Right ventricle myocardium superior (tissue), 1 donor: Measurements from ENCODE around the gene SGK2. TPM values are rescaled to one million over a fixed set of nuclear protein-coding genes. Genes with fewer than 3 reads are reported as not detected.
A peak's percentile ranks its signal among the peaks of the same experiment; 100 is the strongest.

Experiments used
- ATAC-seq: fragments of 200-7000 bp; cut with Tn5 transposase; one replicate; pipeline ENCODE4 v1.9.1; 2020; ENCODE audit warnings: mild to moderate bottlenecking; ENCODE audit not compliant: poor library complexity
- DNase-seq: peaks from one replicate; pipeline ENCODE4 v3.0.0-alpha.2; 2020
- intact Hi-C: fragments of 100-400 bp; cut with DNase I; formaldehyde crosslinking; loops from one replicate; pipeline ENCODE4 v1.11.2; 2022
- total RNA-seq: library from RNA; stranded (reverse); fragmentation: NEBNext Ultra II Directional; extraction: Animal tissue kit (Norgen Biotek cat#: 25700); gene quantifications from one replicate; pipeline ENCODE4 v1.2.1, GENCODE V29; 2021
- donor health status: DM: no; HTN: yes; CAD: no; lungs with severe emphysema.

Gene SGK2
- total RNA-seq, 1 donor from 2014 or later: 0.38 TPM

DNA sequence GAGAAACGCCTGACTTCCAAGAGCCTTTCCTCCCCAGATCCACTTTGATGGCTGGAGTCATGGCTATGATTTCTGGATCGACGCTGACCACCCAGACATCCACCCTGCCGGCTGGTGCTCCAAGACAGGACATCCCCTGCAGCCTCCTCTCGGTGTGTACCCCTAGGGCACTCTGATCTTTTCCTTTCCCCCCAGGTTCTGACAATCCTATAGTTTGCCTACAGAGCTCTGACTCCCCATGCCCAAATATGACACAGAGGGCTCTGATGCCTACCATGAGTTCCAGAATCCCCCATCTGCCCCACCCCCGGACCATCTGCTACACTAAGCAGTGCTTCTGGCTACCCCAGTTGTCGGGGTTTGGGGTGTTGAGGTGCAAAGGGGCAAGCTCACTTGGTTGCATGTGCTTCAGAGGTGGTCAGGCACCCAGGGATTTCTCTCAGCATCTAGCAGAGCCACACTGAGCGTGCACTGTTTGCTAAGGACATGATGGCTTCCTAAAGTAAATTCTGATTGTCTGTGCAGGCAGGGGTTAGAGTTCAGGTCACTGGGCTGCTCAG, 24.0 kb upstream of the SGK2 start:
- ATAC-seq (no peak), DNase-seq (no peak)
- intact Hi-C loops: loop anchor here (10.0 kb wide), 1 partner anchor 560 kb away; no protein-coding TSS in a partner anchor

DNA sequence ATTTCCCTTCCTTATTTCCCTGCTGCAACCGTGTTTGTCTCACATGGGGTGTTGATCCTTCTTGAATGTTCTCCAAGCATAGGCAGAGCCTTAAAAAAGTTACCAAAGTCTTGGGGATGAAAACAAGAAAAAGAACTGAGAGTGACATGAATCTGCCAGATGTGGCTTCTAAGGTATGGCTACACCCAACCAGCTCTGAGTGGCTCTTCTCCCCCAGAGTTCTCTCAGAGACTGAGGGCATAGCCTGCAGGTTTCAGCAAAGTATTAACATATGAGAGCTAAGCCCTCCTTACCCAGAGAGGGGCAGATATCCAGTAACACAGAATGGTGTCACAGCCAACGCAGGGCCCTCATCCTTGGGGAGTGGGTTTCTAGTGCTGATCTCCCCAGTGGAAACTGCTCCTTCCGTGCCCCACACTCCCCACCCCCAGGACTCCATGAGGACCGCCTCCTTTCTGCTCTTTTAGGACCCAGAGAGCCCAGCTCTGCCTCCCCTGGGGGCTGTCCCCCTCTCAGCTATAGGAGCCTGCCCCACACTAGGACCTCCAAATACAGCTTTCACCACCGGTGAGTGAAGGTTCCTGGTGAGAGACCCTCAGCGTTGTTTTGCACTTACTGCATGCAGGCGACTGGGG, 23.3 kb upstream of the SGK2 start:
- no peak for ATAC-seq
- intact Hi-C loops: loop anchor here (10.0 kb wide), 1 partner anchor 559 kb away; no protein-coding TSS in a partner anchor

DNA sequence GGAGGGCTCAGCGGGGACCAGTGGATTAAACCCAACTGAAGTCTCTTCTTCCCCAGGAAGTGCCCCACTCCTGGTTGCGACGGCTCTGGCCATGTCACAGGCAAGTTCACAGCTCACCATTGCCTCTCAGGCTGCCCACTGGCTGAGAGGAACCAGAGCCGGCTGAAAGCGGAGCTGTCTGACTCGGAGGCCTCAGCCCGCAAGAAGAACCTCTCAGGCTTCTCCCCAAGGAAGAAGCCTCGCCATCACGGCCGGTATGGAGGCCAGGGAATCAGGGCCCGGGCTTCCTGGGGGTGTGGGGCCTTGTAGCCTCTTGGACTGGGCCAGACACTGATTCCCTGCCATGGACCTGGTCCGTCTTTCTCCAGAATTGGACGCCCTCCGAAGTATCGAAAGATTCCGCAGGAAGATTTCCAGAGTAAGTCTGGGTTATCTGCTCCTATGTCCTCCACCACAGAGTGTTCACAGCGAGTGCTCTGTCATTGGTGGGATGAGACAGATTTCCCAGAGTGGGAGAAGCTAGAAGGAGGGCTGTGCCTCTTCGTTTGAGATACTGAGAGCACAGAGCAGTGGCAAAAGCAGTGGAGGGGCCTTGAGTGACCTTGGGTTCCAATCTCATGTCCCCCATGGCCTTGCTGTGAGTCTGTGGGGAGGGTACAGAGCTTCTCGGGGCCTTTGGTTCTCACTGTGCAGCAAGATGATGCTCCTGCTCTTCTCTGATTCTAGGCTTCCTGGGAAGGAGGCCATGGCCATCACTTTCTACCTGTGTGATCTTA, 22.6 kb upstream of the SGK2 start:
- DNase-seq (no peak), ATAC-seq (no peak)
- intact Hi-C loops: loop anchor here (10.0 kb wide), 1 partner anchor 559 kb away; no protein-coding TSS in a partner anchor

More for the DNA sequence above, 23.3 kb upstream of the SGK2 start:
- DNase-seq: no peak

DNA sequence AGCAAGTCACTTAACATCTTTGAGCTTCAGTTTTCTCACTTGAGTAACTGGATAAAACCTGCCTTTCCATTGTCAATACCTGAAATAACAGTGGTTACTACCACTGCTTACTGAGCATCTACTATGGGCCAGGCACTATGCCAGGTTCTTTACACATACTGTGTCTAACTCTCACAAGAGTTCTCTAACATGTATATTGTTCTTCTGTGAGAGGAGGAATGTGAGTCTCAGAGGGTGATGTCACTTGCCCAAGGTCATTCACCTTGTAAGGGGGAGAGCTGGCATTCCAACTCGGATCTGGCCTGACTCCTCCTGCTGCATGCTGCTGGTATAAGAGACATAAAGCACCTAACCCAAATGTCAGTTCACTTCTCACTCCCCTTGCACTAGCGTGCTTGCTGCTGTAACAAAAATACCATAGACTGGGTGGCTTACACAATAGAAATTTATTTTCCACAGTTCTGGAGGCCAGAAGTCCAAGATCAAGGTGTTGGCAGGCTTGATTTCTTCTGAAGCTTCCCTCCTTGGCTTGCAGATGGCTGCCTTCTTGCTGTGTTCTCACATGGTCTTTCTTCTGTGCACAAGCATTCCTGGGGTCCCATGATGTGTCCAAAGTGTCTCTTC, 21.9 kb upstream of the SGK2 start:
- ATAC-seq: no peak
- intact Hi-C loops: loop anchor here (10.0 kb wide), 1 partner anchor 558 kb away; no protein-coding TSS in a partner anchor
- no peak for DNase-seq

DNA sequence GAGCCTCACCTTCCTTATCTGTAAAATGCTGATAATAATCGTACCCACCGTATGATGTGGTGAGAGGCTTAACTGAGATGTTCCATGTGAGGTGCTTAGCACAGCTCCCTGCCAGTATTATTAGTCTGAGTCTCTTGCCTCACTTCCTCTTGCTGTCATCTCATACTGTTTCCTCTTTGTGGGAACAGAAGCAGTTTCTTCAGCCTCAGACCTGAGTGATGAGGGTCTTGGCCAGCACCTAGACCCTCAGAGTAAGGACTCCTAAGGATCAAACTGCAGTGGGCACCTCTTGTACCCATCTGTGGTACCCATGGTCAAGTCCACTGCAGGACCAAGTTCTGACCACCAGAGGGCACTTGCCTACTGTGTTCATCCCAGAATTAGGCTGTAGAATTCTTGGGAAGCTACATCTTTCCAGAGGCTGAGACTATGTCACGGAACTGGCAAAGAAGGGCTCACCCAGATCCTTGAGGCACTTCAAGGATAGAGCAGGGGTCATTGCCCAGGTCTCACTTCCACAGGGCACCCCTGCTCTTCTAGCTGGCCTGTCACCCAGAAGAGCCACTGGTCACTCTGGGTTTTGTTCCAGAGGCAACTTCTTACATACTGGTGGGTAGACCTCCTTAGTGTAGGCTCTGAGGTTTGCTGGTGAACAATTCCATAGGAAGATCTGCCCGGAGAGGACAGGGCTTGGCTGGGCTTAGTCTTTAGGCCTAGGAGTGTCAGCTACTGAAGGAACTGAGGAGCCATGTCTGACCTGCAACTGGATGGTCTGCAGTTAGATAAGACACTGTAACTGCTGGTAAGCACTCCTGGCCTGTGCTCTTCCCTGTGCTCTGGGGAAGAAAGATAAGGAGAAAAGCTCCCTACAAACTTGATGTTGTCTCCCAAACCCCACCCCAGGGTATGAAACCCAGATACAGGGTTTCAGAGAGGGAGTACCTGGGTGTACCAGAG, 20.6 kb upstream of the SGK2 start:
- intact Hi-C loops: loop anchor here (10.0 kb wide), 1 partner anchor 557 kb away; no protein-coding TSS in a partner anchor
- DNase-seq: peak; percentile 71
- ATAC-seq: peak; percentile 79

DNA sequence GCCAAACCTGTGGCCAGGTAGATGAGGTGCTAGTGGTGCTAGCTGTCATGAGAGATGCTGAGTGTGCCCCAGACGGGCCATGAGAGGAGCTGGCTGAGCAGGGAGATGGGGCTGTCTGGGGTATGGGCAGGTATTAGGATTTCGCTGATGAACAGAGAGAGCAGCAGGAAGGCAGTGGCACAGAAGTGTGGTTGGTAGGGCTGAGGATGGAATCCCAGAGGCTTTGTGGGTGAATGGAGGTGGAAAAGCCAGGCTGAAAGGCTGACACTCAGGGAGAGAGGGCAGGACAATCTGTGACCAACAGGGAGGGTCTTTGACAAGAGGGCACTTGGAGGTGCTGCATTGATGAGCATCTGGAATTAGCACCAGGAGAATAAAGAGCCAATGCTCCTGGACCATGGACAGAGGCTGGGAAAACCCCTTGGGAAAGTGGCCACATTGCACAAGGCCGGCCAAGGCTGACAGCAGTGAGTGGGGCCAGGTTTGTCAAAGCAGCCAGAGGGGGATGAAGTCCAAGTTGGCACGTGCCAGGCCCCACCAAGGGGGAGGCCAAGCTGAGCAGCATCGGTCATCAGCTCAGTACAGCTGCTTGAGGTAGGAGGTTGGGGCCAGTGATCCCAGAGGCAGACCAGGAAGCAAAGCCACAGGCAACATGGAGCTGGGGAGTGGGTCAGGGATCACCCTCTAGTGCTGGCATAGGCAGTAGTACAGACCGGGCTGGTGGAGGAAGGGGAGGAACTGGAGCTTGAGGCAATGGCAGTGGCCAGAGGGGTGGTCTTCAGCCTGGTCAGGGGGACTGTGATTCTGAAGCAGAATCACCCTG, 19.7 kb upstream of the SGK2 start:
- DNase-seq: no peak
- intact Hi-C loops: loop anchor here (10.0 kb wide), 1 partner anchor 556 kb away; no protein-coding TSS in a partner anchor
- ATAC-seq: no peak

DNA sequence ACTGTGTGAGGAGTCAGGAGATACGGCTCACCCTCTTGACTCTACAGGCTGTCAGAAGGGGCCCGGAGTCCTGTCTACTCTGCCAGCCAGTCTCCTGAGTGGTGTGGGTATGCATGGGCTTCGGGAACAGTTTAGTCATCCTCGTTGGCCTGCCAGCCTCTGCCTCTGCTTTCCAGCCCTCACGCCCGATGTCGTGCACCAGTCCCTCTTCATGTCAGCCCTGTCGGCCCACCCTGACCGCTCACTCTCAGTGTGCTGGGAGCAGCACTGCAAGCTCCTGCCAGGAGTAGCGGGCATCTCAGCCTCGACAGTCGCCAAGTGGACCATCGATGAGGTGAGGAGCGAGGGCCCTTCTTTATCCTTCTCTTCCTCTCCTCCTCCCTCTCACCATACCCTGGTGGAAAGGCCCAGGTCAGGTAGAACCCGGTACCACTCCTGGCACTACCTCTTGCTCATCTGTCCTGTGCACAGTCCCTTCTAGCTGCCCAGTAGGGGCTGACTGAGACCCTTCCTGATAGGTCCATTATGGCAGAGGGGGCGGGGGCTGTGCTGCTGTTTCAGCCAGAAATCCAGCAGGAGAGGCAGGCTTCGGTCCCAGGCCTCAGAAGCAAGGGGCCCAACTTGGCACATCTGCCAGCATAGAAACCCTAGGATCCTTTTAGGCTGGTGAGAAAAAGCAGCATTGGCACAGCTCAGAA, 18.7 kb upstream of the SGK2 start:
- intact Hi-C loops: loop anchor here (10.0 kb wide), 1 partner anchor 555 kb away; no protein-coding TSS in a partner anchor
- ATAC-seq (no peak), DNase-seq (no peak)

DNA sequence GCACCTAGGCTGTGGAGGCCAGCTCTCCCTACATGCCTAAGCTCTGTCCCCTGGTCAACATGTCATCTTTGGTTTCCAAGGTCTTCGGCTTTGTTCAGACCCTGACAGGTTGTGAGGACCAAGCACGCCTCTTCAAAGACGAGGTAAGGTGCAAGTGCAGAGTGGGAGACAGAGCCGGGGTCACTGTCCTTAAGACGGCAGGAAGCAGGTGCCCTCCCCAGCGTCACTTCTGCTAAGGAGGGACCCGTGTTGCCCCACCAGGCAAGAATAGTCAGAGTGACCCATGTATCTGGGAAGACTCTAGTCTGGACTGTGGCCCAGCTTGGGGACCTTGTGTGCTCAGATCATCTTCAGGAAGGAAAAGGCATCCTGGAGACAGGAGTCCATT, 18.2 kb upstream of the SGK2 start:
- ATAC-seq (no peak), DNase-seq (no peak)
- intact Hi-C loops: no loop called here

DNA sequence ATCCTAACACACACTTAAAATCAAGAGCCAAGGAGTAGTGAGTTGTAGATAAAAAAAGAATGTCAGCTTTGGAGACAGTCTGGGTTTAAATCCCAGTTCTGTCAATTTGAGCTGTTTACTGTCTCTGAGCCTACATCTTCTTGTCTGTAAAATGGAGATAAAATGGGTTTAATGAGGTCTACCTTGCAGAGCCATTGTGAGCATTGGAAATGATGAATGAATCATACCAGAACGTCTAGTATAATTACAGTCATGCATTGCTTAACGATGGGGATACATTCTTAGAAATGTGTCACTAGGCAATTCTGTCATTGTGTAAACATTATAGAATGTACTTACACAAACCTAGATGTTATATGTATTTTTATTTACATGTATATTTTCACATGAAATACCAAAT, 17.6 kb upstream of the SGK2 start:
- intact Hi-C loops: no loop called here
- no peak for ATAC-seq
- no peak for DNase-seq

DNA sequence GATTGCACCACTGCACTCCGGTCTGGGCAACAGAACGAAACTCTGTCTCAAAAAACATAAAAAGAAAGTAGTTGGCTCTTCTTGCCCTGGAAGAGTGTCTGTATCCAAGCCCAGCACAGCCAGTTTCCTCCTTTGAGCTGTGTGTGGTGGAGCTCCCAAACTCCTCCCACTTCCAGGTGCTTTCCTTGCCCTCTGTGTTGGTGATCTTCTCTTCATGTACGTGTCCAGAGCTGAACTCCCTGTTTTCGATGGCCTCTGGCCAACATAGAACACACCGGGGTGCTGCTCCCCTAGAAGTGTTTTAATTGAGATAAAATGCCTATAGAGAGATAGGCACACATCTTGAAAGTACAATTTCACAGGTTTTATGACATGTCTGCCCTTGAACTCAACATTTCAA, 16.7 kb upstream of the SGK2 start:
- DNase-seq (no peak), ATAC-seq (no peak)
- intact Hi-C loops: no loop called here

DNA sequence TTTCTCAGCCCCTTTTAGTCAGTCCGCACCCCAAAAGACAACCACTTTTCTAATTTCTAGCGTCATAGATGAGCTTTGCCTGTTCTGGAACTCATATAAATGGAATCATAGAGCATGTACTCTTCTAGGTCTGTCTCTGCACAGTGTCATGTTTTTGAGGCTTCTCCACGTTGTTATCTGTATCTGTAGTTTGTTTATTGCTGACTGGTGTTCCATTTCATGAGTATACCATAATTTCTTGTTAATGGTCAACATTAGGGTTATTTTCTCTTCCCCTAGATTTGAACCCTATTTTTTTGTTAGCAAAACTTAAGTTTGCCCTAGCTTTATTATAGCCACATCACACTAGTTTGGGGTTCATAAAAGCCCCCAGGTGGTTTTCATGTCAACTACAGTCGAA, 16.2 kb upstream of the SGK2 start:
- DNase-seq (no peak), ATAC-seq (no peak)
- intact Hi-C loops: no loop called here

DNA sequence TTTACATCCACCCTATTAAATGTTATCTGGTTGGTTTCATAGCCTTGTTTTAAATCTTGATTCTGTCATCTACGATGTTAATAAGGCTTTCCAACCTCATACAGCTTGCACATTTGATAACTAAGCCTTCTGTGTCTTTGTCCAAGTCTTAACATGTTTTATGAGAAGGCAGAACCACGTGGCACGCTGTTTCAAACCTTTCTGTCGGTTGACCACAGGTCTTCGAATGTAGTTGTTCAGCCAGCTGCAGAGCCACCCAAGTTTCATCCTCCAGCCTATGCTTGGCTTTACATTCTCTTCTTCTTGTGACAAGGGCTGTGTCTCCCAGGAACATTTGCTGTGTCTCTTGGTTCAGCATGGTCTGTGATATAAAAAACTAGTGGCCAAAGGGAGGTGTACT, 15.7 kb upstream of the SGK2 start:
- no peak for ATAC-seq
- DNase-seq: no peak
- intact Hi-C loops: no loop called here

DNA sequence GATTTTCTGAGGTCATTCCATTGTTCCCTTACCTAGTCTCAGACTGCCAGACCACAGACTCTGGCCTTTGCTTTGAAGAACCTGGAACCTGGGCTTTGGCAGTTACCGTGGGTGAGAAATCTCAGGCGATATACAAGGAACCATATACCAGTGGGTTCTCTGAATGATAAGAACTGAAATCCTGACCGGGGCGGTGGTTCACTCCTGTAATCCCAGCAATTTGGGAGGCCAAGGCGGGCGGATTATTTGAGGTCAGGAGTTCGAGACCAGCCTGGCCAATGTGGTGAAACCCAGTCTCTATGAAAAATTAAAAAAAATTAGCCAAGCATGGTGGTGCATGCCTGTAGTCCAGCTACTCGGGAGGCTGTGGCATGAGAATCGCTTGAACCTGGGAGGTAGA, 14.3 kb upstream of the SGK2 start:
- no peak for DNase-seq
- intact Hi-C loops: no loop called here
- no peak for ATAC-seq

DNA sequence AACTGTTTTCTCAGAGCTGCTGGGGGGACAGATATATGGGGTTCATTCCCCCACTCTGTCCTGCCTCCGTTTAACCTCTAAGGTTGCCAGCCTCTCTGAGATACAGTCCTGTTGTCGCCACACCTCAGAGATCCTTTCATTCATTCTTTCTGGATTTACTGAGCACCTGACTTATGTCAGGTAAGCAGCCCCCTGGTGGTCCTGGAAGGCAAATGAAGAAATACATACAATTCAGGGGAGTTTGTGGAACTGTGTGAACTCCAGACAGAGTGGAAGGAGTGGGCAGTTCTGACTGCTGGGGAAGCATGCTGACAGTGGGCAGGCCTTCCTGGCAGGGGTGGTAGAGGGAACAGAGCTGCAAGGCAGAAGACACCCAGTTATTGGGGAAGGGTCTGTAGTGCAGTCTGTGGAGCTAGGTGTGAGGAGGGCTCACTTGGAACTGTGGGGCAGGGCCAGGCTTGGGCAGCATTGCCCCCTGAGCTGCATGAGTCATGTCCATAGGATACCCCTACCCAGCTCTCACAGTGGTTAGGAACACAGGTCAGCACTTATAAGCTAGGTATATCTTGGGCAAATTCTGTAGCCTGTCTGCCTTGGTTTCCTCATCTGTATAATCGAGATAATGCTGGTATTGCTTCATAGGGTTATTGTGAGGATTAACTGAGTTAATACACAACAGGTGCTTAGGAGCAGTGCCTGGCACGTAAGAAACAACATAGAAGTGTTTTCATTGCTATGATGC, 12.8 kb upstream of the SGK2 start:
- DNase-seq (no peak), ATAC-seq (no peak)
- intact Hi-C loops: no loop called here

DNA sequence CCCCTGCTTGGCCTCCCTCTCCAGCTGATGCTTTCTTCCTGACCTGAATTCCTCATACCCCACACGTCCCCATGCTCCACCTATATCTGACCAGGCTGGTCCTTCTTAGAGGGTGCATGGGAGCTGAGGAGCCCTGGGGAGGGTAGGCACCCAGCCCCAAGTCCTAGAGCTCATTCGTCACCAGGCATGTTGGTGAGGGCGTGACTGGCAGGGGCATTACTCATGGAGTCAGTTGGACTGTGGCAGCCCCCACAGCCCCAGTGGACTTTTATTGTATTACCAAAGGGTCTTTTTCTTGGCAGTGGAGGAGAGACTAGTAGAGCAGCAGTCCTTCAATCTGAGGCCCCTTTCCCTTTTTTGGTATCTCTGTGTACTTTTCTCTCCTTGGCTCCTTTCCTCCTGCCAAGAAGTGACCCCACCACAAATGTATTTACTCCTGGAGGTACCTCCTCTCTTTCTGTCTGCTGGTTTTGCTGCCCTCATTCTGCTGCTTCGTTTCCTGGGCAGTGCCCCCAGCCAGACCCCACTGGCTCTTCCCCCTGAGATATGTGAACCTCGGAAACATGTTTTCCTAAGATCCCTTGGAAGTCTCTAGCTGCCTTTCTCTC, 10.4 kb upstream of the SGK2 start:
- no peak for ATAC-seq
- intact Hi-C loops: no loop called here
- no peak for DNase-seq
